Astrocyte (in vitro differentiated cells and primary cell): ENCODE data around the gene AMPD1. TPM values are rescaled to one million over a fixed set of nuclear protein-coding genes. Genes with fewer than 3 reads are reported as not detected.

ENCODE experiments used
- DNase-seq: peaks from one replicate; pipeline ENCODE4 v3.0.0-alpha.2; 2010; ENCODE audit warnings: low read depth
- FAIRE-seq: peaks from 2 replicates; lab custom pipeline; 2011; peaks lifted over from hg19 to GRCh38; lab: Jason Lieb, UNC
- H2AFZ ChIP-seq: 2 replicates; pipeline ENCODE4 v1.6.0; 2012; ENCODE audit warnings: low read depth, low read length, inconsistent platforms
- H3K27ac ChIP-seq: 2 replicates; pipeline ENCODE4 v1.5.1; 2011; ENCODE audit warnings: low read depth, low read length, inconsistent platforms
- H3K27me3 ChIP-seq: 2 replicates; pipeline ENCODE4 v1.6.0; 2011; ENCODE audit warnings: low read length, inconsistent platforms; ENCODE audit not compliant: insufficient read depth
- H3K36me3 ChIP-seq: 2 replicates; pipeline ENCODE4 v1.5.1; 2011; ENCODE audit warnings: low read length, inconsistent platforms; ENCODE audit not compliant: insufficient read depth
- H3K4me1 ChIP-seq: 2 replicates; pipeline ENCODE4 v1.5.1; 2011; ENCODE audit warnings: low read length, inconsistent platforms; ENCODE audit not compliant: insufficient read depth
- H3K4me2 ChIP-seq: 2 replicates; pipeline ENCODE4 v1.6.0; 2012; ENCODE audit warnings: low read length, inconsistent platforms
- H3K4me3 ChIP-seq: 2 replicates; pipeline ENCODE4 v1.5.1; 2011; ENCODE audit warnings: low read depth, mild to moderate bottlenecking, low read length, inconsistent platforms; ENCODE audit not compliant: insufficient read depth
- H3K79me2 ChIP-seq: 2 replicates; pipeline ENCODE4 v1.6.0; 2012; ENCODE audit warnings: mild to moderate bottlenecking, low read length, inconsistent platforms; ENCODE audit not compliant: insufficient read depth
- H3K9ac ChIP-seq: 2 replicates; pipeline ENCODE4 v1.6.0; 2012; ENCODE audit warnings: mild to moderate bottlenecking, low read length, inconsistent platforms
- H3K9me3 ChIP-seq: 2 replicates; pipeline ENCODE4 v1.5.1; 2012; ENCODE audit warnings: low read depth, mild to moderate bottlenecking, low read length, inconsistent platforms; ENCODE audit not compliant: insufficient read depth
- H4K20me1 ChIP-seq: 2 replicates; pipeline ENCODE4 v1.6.0; 2012; ENCODE audit warnings: low read length, inconsistent platforms; ENCODE audit not compliant: insufficient read depth
- H3K27ac Mint-ChIP-seq: one replicate; pipeline ENCODE4 v1.8.0; 2021; ENCODE audit warnings: mild to moderate bottlenecking, mixed read lengths; ENCODE audit not compliant: unreplicated experiment
- H3K27me3 Mint-ChIP-seq: one replicate; pipeline ENCODE4 v1.8.0; 2021; ENCODE audit warnings: low read depth, mixed read lengths; ENCODE audit not compliant: unreplicated experiment
- H3K36me3 Mint-ChIP-seq: one replicate; pipeline ENCODE4 v1.8.0; 2021; ENCODE audit warnings: low read depth, mixed read lengths; ENCODE audit not compliant: unreplicated experiment
- H3K4me1 Mint-ChIP-seq: one replicate; pipeline ENCODE4 v1.8.0; 2021; ENCODE audit warnings: low read depth, mixed read lengths; ENCODE audit not compliant: unreplicated experiment
- H3K4me3 Mint-ChIP-seq: one replicate; pipeline ENCODE4 v1.8.0; 2021; ENCODE audit warnings: mild to moderate bottlenecking, moderate library complexity, mixed read lengths; ENCODE audit not compliant: unreplicated experiment
- H3K9me3 Mint-ChIP-seq: one replicate; pipeline ENCODE4 v1.8.0; 2021; ENCODE audit warnings: mild to moderate bottlenecking, mixed read lengths; ENCODE audit not compliant: unreplicated experiment
- CTCF ChIP-seq: IDR thresholded peaks from 2 replicates; pipeline ENCODE4 v1.5.1; 2011; ENCODE audit warnings: low read depth, mild to moderate bottlenecking, inconsistent platforms, low read length, moderate library complexity; ENCODE audit not compliant: insufficient read depth
- EZH2 ChIP-seq: IDR thresholded peaks from 2 replicates; pipeline ENCODE4 v1.6.1; 2012; ENCODE audit warnings: mild to moderate bottlenecking, low read length, inconsistent platforms; ENCODE audit not compliant: insufficient read depth
- total RNA-seq: library from RNA; stranded (reverse); gene quantifications from 2 replicates; pipeline ENCODE4 v1.2.1, GENCODE V29; 2021

The AMPD1 gene
- total RNA-seq, 1 donor from 2014 or later, result not detected

DNA sequence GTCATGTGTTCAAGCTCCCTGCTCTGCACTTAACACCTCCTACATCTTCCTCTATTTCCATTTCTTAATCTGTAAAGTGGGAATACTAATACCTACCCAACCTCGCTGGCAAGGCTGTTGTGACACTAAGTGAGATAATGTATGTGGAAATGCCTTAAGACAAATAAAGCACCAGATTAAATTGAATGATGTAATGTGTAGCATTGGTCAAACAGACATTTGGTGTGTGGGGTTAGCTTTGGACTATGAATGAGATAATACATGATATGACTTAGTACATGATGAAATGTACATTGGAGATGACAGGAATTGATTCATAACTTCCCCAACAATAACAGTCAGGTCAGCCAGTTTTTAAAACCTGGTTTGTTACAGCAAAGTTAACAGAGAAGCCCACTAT is 5.2 kb downstream of the AMPD1 start:
- Histone ChIP-seq H3K4me2 (no peak overlapping the region), H3K9ac (no peak overlapping the region), H2AFZ (no peak overlapping the region), H3K79me2 (no peaks in the 10 kb centered on the region), H3K27ac (no peak overlapping the region), H3K27me3 (peaks cover 24% of the 10 kb centered on the region), H3K36me3 (no peaks in the 10 kb centered on the region), H3K4me3 (no peak overlapping the region), H3K4me1 (no peaks in the 10 kb centered on the region), H3K9me3 (no peaks in the 10 kb centered on the region), H4K20me1 (no peaks in the 10 kb centered on the region)
- no peak for DNase-seq
- Mint-ChIP-seq H3K9me3 (no peaks in the 10 kb centered on the region), H3K4me3 (no peak overlapping the region), H3K36me3 (no peaks in the 10 kb centered on the region), H3K27ac (no peak overlapping the region), H3K4me1 (peaks cover under 1% of the 10 kb centered on the region), H3K27me3 (peaks cover 35% of the 10 kb centered on the region)
- no peak for FAIRE-seq
- TF ChIP-seq EZH2 (no peak), CTCF (no peak)

DNA sequence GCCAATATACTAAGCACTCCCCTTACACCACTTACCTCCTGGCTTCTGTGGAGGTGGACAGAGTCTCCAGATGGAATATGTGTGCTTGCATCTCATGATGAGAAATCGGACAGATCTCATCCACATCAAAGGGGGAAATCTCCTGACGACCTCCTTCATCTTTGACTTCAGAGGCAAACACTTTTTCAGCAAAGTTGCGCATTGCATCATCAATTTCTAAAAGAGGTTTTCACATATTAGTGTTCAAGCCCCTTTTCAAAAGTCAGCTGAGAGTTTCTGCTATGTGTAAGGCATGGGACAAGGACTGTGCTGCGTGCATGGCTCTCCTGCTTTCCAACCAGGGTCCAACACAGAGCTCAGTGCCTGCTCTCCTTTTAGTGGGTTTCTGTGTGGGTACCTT is 6.8 kb downstream of the AMPD1 start:
- H3K27ac ChIP-seq, result no peak overlapping the region
- H2AFZ ChIP-seq, result no peak overlapping the region
- H3K9ac ChIP-seq, result no peak overlapping the region
- FAIRE-seq, result no peak
- no peak overlapping the region for H3K4me3 ChIP-seq
- no peaks in the 10 kb centered on the region for H3K36me3 ChIP-seq
- DNase-seq, result no peak
- H4K20me1 ChIP-seq, result no peaks in the 10 kb centered on the region
- no peaks in the 10 kb centered on the region for H3K9me3 ChIP-seq
- H3K4me3 Mint-ChIP-seq, result no peak overlapping the region
- peaks cover 28% of the 10 kb centered on the region for H3K27me3 ChIP-seq
- H3K4me1 Mint-ChIP-seq, result no peaks in the 10 kb centered on the region
- TF ChIP-seq EZH2 (no peak), CTCF (no peak)
- no peaks in the 10 kb centered on the region for H3K79me2 ChIP-seq
- H3K9me3 Mint-ChIP-seq, result no peaks in the 10 kb centered on the region
- H3K4me2 ChIP-seq, result no peak overlapping the region
- H3K27me3 Mint-ChIP-seq, result peaks cover 37% of the 10 kb centered on the region
- H3K27ac Mint-ChIP-seq, result no peak overlapping the region
- no peaks in the 10 kb centered on the region for H3K36me3 Mint-ChIP-seq
- H3K4me1 ChIP-seq, result no peaks in the 10 kb centered on the region

DNA sequence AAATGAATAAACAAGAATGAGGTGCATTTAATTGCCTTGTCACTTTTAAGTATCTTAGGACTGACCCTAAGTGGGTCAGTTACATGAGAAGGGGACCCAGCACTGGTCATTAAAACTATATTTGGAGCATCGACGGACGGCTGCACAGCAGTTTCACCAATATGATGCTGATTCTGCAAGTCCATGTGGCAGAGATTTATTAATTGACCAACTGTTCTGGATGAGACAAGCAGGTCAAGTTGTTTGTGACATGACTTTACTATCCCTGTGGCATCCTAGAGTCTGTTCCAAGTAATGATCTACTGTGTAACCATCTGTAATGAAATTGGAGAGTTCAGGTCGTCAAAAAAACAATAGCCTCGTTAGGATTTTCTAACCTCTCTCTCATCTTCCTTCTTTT is 9.5 kb downstream of the AMPD1 start:
- H3K27me3 Mint-ChIP-seq, result peaks cover 42% of the 10 kb centered on the region
- no peaks in the 10 kb centered on the region for H3K9me3 ChIP-seq
- H3K4me3 ChIP-seq, result no peak overlapping the region
- H3K27ac ChIP-seq, result no peak overlapping the region
- no peak overlapping the region for H2AFZ ChIP-seq
- no peaks in the 10 kb centered on the region for H4K20me1 ChIP-seq
- FAIRE-seq (no peak), DNase-seq (no peak)
- no peak overlapping the region for H3K27ac Mint-ChIP-seq
- no peak overlapping the region for H3K4me2 ChIP-seq
- H3K36me3 Mint-ChIP-seq, result no peaks in the 10 kb centered on the region
- peaks cover 28% of the 10 kb centered on the region for H3K27me3 ChIP-seq
- H3K9me3 Mint-ChIP-seq, result no peaks in the 10 kb centered on the region
- H3K9ac ChIP-seq, result no peak overlapping the region
- H3K4me1 Mint-ChIP-seq, result no peaks in the 10 kb centered on the region
- no peaks in the 10 kb centered on the region for H3K79me2 ChIP-seq
- no peaks in the 10 kb centered on the region for H3K36me3 ChIP-seq
- H3K4me3 Mint-ChIP-seq, result no peak overlapping the region
- TF ChIP-seq CTCF (no peak), EZH2 (no peak)
- no peaks in the 10 kb centered on the region for H3K4me1 ChIP-seq
